Lung (tissue), 12 donors: Measurements from ENCODE around the gene ZNF223. TPM values are rescaled to one million over a fixed set of nuclear protein-coding genes. Genes with fewer than 3 reads are reported as not detected.

Source experiments
- ATAC-seq: fragments of 200-7000 bp; cut with Tn5 transposase; one replicate; pipeline ENCODE4 v1.9.1; 2020; ENCODE audit warnings: moderate number of reproducible peaks; ENCODE audit not compliant: insufficient read depth, low FRiP score
- DNase-seq, 3 donors: peaks; one replicate each; pipeline ENCODE4 v3.0.0-alpha.2; 2013 to 2017
- H3K27ac ChIP-seq, 2 donors: one replicate each; pipeline ENCODE4 v1.5.1; 2013; ENCODE audit warnings: mild to moderate bottlenecking in 2 of 2, moderate library complexity in 2 of 2, control low read depth in 1 of 2, inconsistent platforms in 1 of 2, low read depth in 1 of 2, low read length in 1 of 2
- H3K27me3 ChIP-seq, 3 donors: one replicate each; pipeline ENCODE4 v1.5.1; 2013; ENCODE audit warnings: low read length in 2 of 3; ENCODE audit not compliant: control insufficient read depth in 3 of 3, insufficient read depth in 3 of 3
- H3K36me3 ChIP-seq, 4 donors: one replicate each; pipeline ENCODE4 v1.5.1; 2013; ENCODE audit warnings: low read length in 4 of 4, mild to moderate bottlenecking in 1 of 4, moderate library complexity in 1 of 4; ENCODE audit not compliant: control insufficient read depth in 4 of 4, insufficient read depth in 4 of 4
- H3K4me1 ChIP-seq, 5 donors: one replicate each; pipeline ENCODE4 v1.5.1; 2013; ENCODE audit warnings: low read length in 5 of 5, mild to moderate bottlenecking in 2 of 5, moderate library complexity in 1 of 5; ENCODE audit not compliant: control insufficient read depth in 5 of 5, insufficient read depth in 5 of 5
- H3K4me3 ChIP-seq: one replicate; pipeline ENCODE4 v1.5.1; 2013; ENCODE audit warnings: mild to moderate bottlenecking, control low read depth, moderate library complexity
- H3K9ac ChIP-seq, 2 donors: one replicate each; pipeline ENCODE4 v1.5.1; 2013; ENCODE audit warnings: low read length in 2 of 2, control low read depth in 1 of 2; ENCODE audit not compliant: insufficient read depth in 1 of 2
- H3K9me3 ChIP-seq, 4 donors: one replicate each; pipeline ENCODE4 v1.5.1; 2013; ENCODE audit warnings: low read length in 3 of 4, mild to moderate bottlenecking in 1 of 4, moderate library complexity in 1 of 4; ENCODE audit not compliant: control insufficient read depth in 4 of 4, insufficient read depth in 3 of 4
- WGBS, 2 donors: extraction: QIAGEN DNeasy Blood & Tissue Kit; methylation state at CpG; one replicate each; pipeline ENCODE4 v1.1.7; 2013; 5-methylcytosine and 5-hydroxymethylcytosine counted together
- polyA plus RNA-seq, 2 donors: library from polyadenylated mRNA; stranded (reverse); fragments of 200-250 nt; gene quantifications; one replicate each; pipeline ENCODE4 v1.2.1, GENCODE V29; 2013
- total RNA-seq, 2 donors: library from RNA; depleted of rRNA in 1 of 2; stranded (reverse); fragments of >200 nt in 1 of 2; gene quantifications; one replicate each; pipeline ENCODE4 v1.2.1, GENCODE V29; 2014 to 2021
- TF ChIP-seq, protein P1 (sequence below): IDR thresholded peaks from 2 replicates; pipeline ENCODE4 v1.5.1; 2012; ENCODE audit warnings: mild to moderate bottlenecking; ENCODE audit errors: control extremely low read depth, extremely low read depth
- donor health status: control.
- donor health status: control.
- donor health status: Bipolar disorder and iron deficiency.
- donor health status: healthy.
- donor health status: DM: yes; HTN: yes; CAD: no.

The ZNF223 gene
- total and polyA plus RNA-seq, 4 donors = 2.8 to 9.6 (median 4.8) TPM

DNA sequence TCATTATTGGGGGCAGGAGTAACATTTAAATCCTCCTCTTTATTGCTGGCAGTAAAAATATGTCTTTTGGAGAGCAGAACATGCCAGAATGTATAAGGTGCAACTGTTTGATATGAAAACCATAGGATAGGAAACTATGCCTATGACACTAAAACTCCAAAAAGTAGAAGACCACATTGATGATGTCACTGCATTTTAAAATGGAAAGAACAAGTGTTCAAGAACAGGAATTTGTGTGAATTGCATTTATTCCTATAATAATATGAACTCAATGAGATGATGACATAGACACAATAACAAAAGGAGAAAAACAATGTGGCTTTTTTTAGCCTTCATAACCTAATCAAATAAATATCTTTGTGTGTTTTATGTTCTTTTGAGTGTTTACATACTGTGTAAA is 57.6 kb downstream of the ZNF223 start:
- Histone ChIP-seq H3K4me3 (no peak overlapping the region), H3K27ac (no peak overlapping the region), H3K9ac (no peak overlapping the region), H3K9me3 (peaks cover 15 to 31% (median 21%) of the 10 kb centered on the region in 4 donors), H3K4me1 (peaks cover 0 to 6% (median 1%) of the 10 kb centered on the region in 5 donors), H3K27me3 (no peaks in the 10 kb centered on the region), H3K36me3 (peaks cover 10 to 35% (median 27%) of the 10 kb centered on the region in 4 donors)
- TF ChIP-seq, protein P1, sequence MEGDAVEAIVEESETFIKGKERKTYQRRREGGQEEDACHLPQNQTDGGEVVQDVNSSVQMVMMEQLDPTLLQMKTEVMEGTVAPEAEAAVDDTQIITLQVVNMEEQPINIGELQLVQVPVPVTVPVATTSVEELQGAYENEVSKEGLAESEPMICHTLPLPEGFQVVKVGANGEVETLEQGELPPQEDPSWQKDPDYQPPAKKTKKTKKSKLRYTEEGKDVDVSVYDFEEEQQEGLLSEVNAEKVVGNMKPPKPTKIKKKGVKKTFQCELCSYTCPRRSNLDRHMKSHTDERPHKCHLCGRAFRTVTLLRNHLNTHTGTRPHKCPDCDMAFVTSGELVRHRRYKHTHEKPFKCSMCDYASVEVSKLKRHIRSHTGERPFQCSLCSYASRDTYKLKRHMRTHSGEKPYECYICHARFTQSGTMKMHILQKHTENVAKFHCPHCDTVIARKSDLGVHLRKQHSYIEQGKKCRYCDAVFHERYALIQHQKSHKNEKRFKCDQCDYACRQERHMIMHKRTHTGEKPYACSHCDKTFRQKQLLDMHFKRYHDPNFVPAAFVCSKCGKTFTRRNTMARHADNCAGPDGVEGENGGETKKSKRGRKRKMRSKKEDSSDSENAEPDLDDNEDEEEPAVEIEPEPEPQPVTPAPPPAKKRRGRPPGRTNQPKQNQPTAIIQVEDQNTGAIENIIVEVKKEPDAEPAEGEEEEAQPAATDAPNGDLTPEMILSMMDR = no peak
- DNase-seq (no peak), ATAC-seq (no peak)

DNA sequence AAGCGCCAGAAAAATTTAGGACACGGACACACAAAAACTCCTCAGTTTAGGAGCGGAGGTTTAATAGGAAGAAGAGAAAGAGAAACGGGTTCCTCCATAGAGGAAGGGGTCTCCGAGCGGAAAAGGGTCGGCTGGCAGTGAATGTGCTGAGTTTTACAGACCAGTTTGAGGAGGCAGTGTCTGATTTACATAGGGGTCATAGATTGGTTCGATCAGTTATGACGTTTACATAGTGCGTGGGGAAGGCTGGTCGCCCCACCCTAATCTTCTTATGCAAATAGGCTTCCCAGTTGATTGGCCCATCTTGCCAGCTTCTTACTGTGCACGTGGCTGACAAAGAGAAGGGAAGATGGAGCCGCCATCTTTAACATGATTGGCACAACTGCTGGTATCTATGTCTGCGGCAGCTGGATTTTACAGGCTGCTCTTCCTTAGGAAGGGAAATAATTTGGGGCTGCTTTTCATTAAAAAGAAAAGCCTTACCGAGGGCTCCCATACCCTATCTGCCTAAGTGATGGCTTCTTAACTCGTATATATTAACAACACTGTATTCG is 60.2 kb downstream of the ZNF223 start:
- Histone ChIP-seq H3K27ac (no peak overlapping the region), H3K4me1 (peaks cover 0 to 7% (median 1%) of the 10 kb centered on the region in 5 donors), H3K27me3 (no peaks in the 10 kb centered on the region), H3K4me3 (no peak overlapping the region), H3K36me3 (peaks cover 8 to 23% (median 17%) of the 10 kb centered on the region in 4 donors), H3K9me3 (peaks cover 4 to 16% (median 12%) of the 10 kb centered on the region in 4 donors), H3K9ac (no peak overlapping the region)
- ATAC-seq (no peak), DNase-seq (peak; percentile 74 to 83 (median 82))
- 20 to 26% methylated on average over 17 of the region's 17 CpGs for whole genome bisulfite sequencing, 2 donors
- TF ChIP-seq, protein P1 = no peak

DNA sequence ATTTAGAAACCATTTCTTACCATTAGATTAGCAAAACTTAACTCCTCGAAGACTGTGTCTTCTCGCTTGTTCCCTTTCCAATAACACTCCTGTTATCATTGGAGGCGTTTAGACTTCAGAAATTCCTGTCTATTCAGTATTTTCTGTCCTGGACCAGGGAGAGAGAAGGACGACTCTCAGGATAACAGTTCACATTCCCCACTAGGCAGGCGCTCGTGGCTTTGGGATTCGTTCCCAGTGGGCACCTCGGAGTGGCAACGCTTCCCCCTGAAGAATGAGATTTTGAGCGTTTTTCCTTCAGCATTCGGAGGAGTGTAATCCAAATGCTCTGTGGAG is 60.9 kb downstream of the ZNF223 start:
- Histone ChIP-seq H3K9me3 (peaks cover 0 to 9% (median 6%) of the 10 kb centered on the region in 4 donors), H3K4me1 (peaks cover 0 to 7% (median 1%) of the 10 kb centered on the region in 5 donors), H3K9ac (peak overlapping the region in 1 of 2 donors; percentile 83), H3K27me3 (no peaks in the 10 kb centered on the region), H3K27ac (peak overlapping the region; percentile 52 to 56), H3K4me3 (peak overlapping the region; percentile 77), H3K36me3 (peaks cover 8 to 20% (median 10%) of the 10 kb centered on the region in 4 donors)
- 0% methylated on average over 11 of the region's 11 CpGs for WGBS, 2 donors
- DNase-seq (no peak), ATAC-seq (no peak)
- TF ChIP-seq, protein P1 = no peak
